K562 (cell line): ENCODE results near the gene SS18L1. TPM values are rescaled to one million over a fixed set of nuclear protein-coding genes. Genes with fewer than 3 reads are reported as not detected.

Source experiments
- ATAC-seq: fragments of 200-7000 bp; cut with Tn5 transposase; 3 replicates; pipeline ENCODE4 v1.9.1; 2020; ENCODE audit warnings: moderate library complexity
- BruUV-seq: library from RNA; stranded (reverse); fragments of 400-500 nt; replicated peaks from 2 replicates; lab custom pipeline; 2021; lab: Mats Ljungman, UMichigan
- CTCF ChIA-PET: fragments of 300-600 bp; formaldehyde crosslinking; extraction: SDS; loops from one replicate; lab custom pipeline; 2021; ENCODE audit warnings: low intra/inter-chr PET ratio; lab: Yijun Ruan, JAX
- POLR2A ChIA-PET: fragments of 300-600, 350-650 bp; sonication (Branson Sonifier 250); formaldehyde crosslinking; extraction: SDS; loops from one replicate; lab custom pipeline; 2021; ENCODE audit warnings: antibody characterized with exemption, inconsistent platforms; lab: Yijun Ruan, JAX
- DNase-seq, 4 experiments: peaks; one replicate each; pipeline versions ENCODE4 v3.0.0 to v3.0.0-alpha.2; 2011 to 2018; ENCODE audit warnings: low spot score in 3 of 4, mixed read lengths in 3 of 4; ENCODE audit errors: extremely low read depth in 1 of 4
- FAIRE-seq: peaks from 2 replicates; lab custom pipeline; 2011; peaks lifted over from hg19 to GRCh38; lab: Jason Lieb, UNC
- H2AFZ ChIP-seq: 2 replicates; pipeline ENCODE4 v1.6.0; 2011; ENCODE audit warnings: low read depth, low read length, control low read depth, inconsistent platforms
- H3K27ac ChIP-seq: fragments of 200-600 bp; 3 replicates; pipeline ENCODE4 v1.8.0; 2011; ENCODE audit warnings: low read depth, mild to moderate bottlenecking, control low read depth, inconsistent platforms, low read length, moderate library complexity, mixed read lengths; ENCODE audit errors: extremely low read depth
- H3K27me3 ChIP-seq, 2 experiments: fragments of 300-600 bp in 1 of 2; 2 replicates in 1 of 2; 3 replicates in 1 of 2; pipeline versions ENCODE4 v1.6.0 to v1.8.0; 2011; ENCODE audit warnings: inconsistent platforms in 2 of 2, low read length in 2 of 2, mild to moderate bottlenecking in 1 of 2, mixed read lengths in 1 of 2, moderate library complexity in 1 of 2; ENCODE audit not compliant: control insufficient read depth in 2 of 2, insufficient read depth in 2 of 2
- H3K36me3 ChIP-seq: fragments of 300-600 bp; 3 replicates; pipeline ENCODE4 v1.8.0; 2011; ENCODE audit warnings: mild to moderate bottlenecking, low read length, inconsistent platforms; ENCODE audit not compliant: control insufficient read depth, insufficient read depth
- H3K4me1 ChIP-seq, 2 experiments: fragments of 200-600 bp in 1 of 2; replicated peaks in 1 of 2; 2 replicates in 1 of 2; 3 replicates in 1 of 2; pipeline versions ENCODE4 v1.5.1 to v1.8.0; 2011; ENCODE audit warnings: inconsistent platforms in 2 of 2, low read length in 2 of 2, mild to moderate bottlenecking in 1 of 2, mixed read lengths in 1 of 2, moderate library complexity in 1 of 2; ENCODE audit not compliant: control insufficient read depth in 2 of 2, insufficient read depth in 2 of 2
- H3K4me2 ChIP-seq: 2 replicates; pipeline ENCODE4 v1.6.1; 2011; ENCODE audit warnings: low read length, control low read depth, inconsistent platforms, mixed read lengths; ENCODE audit not compliant: insufficient read depth
- H3K4me3 ChIP-seq: fragments of 200-600 bp; sonication (generic), shearing (Covaris generic); 2 replicates; pipeline ENCODE4 v1.5.1; 2016; ENCODE audit warnings: control low read depth, inconsistent platforms
- H3K79me2 ChIP-seq: fragments of 200-600 bp; 3 replicates; pipeline ENCODE4 v1.8.0; 2011; ENCODE audit warnings: low read length, inconsistent platforms; ENCODE audit not compliant: control insufficient read depth, insufficient read depth
- H3K9ac ChIP-seq, 2 experiments: 2 replicates each; pipeline versions ENCODE4 v1.6.0 to v1.6.1; 2011; ENCODE audit warnings: low read depth in 2 of 2, low read length in 2 of 2, control low read depth in 1 of 2, inconsistent platforms in 1 of 2, mild to moderate bottlenecking in 1 of 2, mixed read lengths in 1 of 2; ENCODE audit not compliant: insufficient read depth in 1 of 2
- H3K9me1 ChIP-seq: one replicate; pipeline ENCODE4 v1.6.0; 2011; ENCODE audit warnings: inconsistent platforms, mild to moderate bottlenecking, low read length, moderate library complexity; ENCODE audit not compliant: control insufficient read depth, insufficient read depth
- H3K9me3 ChIP-seq: replicated peaks from 2 replicates; pipeline ENCODE4 v1.5.1; 2011; ENCODE audit warnings: low read depth, low read length, inconsistent platforms; ENCODE audit not compliant: control insufficient read depth, insufficient read depth
- H4K20me1 ChIP-seq: replicated peaks from 2 replicates; pipeline ENCODE4 v1.6.1; 2011; ENCODE audit warnings: low read length, inconsistent platforms, mixed read lengths; ENCODE audit not compliant: control insufficient read depth, insufficient read depth
- FOXK1 ChIP-seq: sonication (generic); formaldehyde crosslinking; IDR thresholded peaks from 2 replicates; pipeline ENCODE4 v1.8.0; 2022; ENCODE audit warnings: missing genetic modification reagents, mild to moderate bottlenecking, borderline replicate concordance
- HDAC6 ChIP-seq: IDR thresholded peaks from 2 replicates; pipeline ENCODE4 v1.6.1; 2012; ENCODE audit warnings: low read depth, mild to moderate bottlenecking, control low read depth, inconsistent platforms, low read length, moderate library complexity
- HDAC8 ChIP-seq: fragments of 450-650 bp; IDR thresholded peaks from 2 replicates; pipeline ENCODE4 v1.6.1; 2016; ENCODE audit warnings: mild to moderate bottlenecking, missing genetic modification characterization, moderate library complexity, missing compliant biosample characterization
- KHSRP ChIP-seq: fragments of 450-650 bp; IDR thresholded peaks from 2 replicates; pipeline ENCODE4 v1.6.1; 2017
- KLF16 ChIP-seq: IDR thresholded peaks from 2 replicates; pipeline ENCODE4 v1.6.1; 2016; ENCODE audit warnings: antibody characterized with exemption
- MAX ChIP-seq: sonication (generic); formaldehyde crosslinking; IDR thresholded peaks from 2 replicates; pipeline ENCODE4 v1.9.0; 2022; ENCODE audit warnings: mild to moderate bottlenecking, missing genetic modification reagents
- SPI1 ChIP-seq: IDR thresholded peaks from 2 replicates; pipeline ENCODE4 v1.6.1; 2011; ENCODE audit warnings: low read depth, low read length, control low read depth, borderline replicate concordance
- THRAP3 ChIP-seq: fragments of 450-650 bp; IDR thresholded peaks from 2 replicates; pipeline ENCODE4 v1.6.1; 2016; ENCODE audit warnings: mild to moderate bottlenecking, inconsistent platforms, borderline replicate concordance
- ZNF57 ChIP-seq: fragments of 450-650 bp; formaldehyde crosslinking; IDR thresholded peaks from 2 replicates; pipeline ENCODE4 v1.4.0; 2020; ENCODE audit warnings: mild to moderate bottlenecking, moderate library complexity
- ZNF830 ChIP-seq: fragments of 250-450 bp; sonication (Bioruptor Pico); IDR thresholded peaks from 2 replicates; pipeline ENCODE4 v1.5.0; 2021; ENCODE audit warnings: mild to moderate bottlenecking
- WGBS: fragments of 100-300 bp; shearing (Covaris generic); methylation state at CpG from one replicate; pipeline ENCODE4 v1.1.6; 2016; ENCODE audit warnings: low coverage, mixed read lengths; ENCODE audit not compliant: insufficient coverage; ENCODE audit errors: missing lambda C conversion rate; 5-methylcytosine and 5-hydroxymethylcytosine counted together
- in situ Hi-C: fragments of 300-500 bp; cut with MboI; formaldehyde crosslinking; loops from 4 replicates; pipeline ENCODE4 v1.15.0; 2018; ENCODE audit warnings: inconsistent platforms, mixed read lengths
- intact Hi-C: fragments of 100-400 bp; cut with micrococcal nuclease; formaldehyde crosslinking; loops from 2 replicates; pipeline ENCODE4 v1.14.2; 2022
- polyA plus RNA-seq, 8 experiments: library from polyadenylated mRNA; depleted of rRNA in 4 of 8; stranded (reverse) in 5 of 8; unstranded in 3 of 8; fragments of >200 nt; fragmentation: Nextera tagmentation in 2 of 8; fragmentation: Illumina TruSeq in 1 of 8; extraction: Ambion mirVana in 2 of 8; extraction: Trizol in 1 of 8; gene quantifications; 2 replicates each; pipeline versions ENCODE4 v1.2.1 to v1.2.3, GENCODE V29; 2011 to 2014; ENCODE audit warnings: inconsistent platforms in 1 of 8, missing spikeins in 1 of 8
- total RNA-seq, 7 experiments: library from RNA; depleted of rRNA in 6 of 7; stranded (reverse); fragments of >200 nt in 6 of 7; fragmentation: Illumina TruSeq in 2 of 7; extraction: Trizol in 2 of 7; gene quantifications; 2 replicates each; pipeline versions ENCODE4 v1.2.1 to v1.2.3, GENCODE V29; 2011 to 2021; ENCODE audit warnings: low replicate concordance in 1 of 7
- TF ChIP-seq, protein P1 (sequence below): fragments of 250-450 bp; sonication (Bioruptor Pico); IDR thresholded peaks from 2 replicates; pipeline ENCODE4 v1.5.0; 2020; ENCODE audit warnings: mild to moderate bottlenecking
- TF ChIP-seq, protein P2 (sequence below): sonication (generic); formaldehyde crosslinking; IDR thresholded peaks from 2 replicates; pipeline ENCODE4 v1.9.0; 2022; ENCODE audit warnings: mild to moderate bottlenecking, missing genetic modification reagents
- TF ChIP-seq, protein P3 (sequence below), 2 experiments: IDR thresholded peaks; 2 replicates each; pipeline ENCODE4 v1.6.1; 2011; ENCODE audit warnings: borderline replicate concordance in 1 of 2, control low read depth in 1 of 2, low read depth in 1 of 2, low read length in 1 of 2, mild to moderate bottlenecking in 1 of 2, mixed read lengths in 1 of 2, moderate library complexity in 1 of 2; ENCODE audit not compliant: insufficient read depth in 1 of 2, insufficient read length in 1 of 2, poor library complexity in 1 of 2, severe bottlenecking in 1 of 2; ENCODE audit errors: extremely low read depth in 1 of 2

SS18L1 gene
- total and polyA plus RNA-seq, 9 of the 15 experiments (the other 6 are each of a cell fraction or from before 2014, with no cell fraction given) = 2.7 to 28.3 (median 15.1) TPM

- peak; percentile 42 for ATAC-seq
- no peak for FAIRE-seq
- H3K36me3 ChIP-seq = no peaks in the 10 kb centered on the region
- no peak overlapping the region for H3K27ac ChIP-seq
- no TSS peak for BruUV-seq
- no peaks in the 10 kb centered on the region for H3K79me2 ChIP-seq
- no peaks in the 10 kb centered on the region for H3K9me1 ChIP-seq
- H3K9me3 ChIP-seq = peaks cover 6% of the 10 kb centered on the region; the same call in 1 of the 2 replicates
- 2% methylated on average over 7 of the region's 10 CpGs for WGBS
- intact Hi-C loops (no loop called here), in situ Hi-C loops (no loop called here)
- H3K27me3 ChIP-seq = peaks cover 18 to 48% of the 10 kb centered on the region in 2 experiments; a peak in 4 of 5 replicates
- H3K9ac ChIP-seq = peak overlapping the region in 1 of 2 experiments; percentile 26; a peak in 1 of 4 replicates
- peaks cover 0 to 33% of the 10 kb centered on the region in 2 experiments; a peak in 2 of 5 replicates for H3K4me1 ChIP-seq
- no peak overlapping the region for H3K4me3 ChIP-seq
- no peak for DNase-seq
- H4K20me1 ChIP-seq = peaks cover 5% of the 10 kb centered on the region
- ChIA-PET CTCF (no interaction called here), POLR2A (no interaction called here)
- H2AFZ ChIP-seq = no peak overlapping the region
- TF ChIP-seq KHSRP (no peak), KLF16 (no peak), ZNF830 (no peak), FOXK1 (no peak), SPI1 (no peak), THRAP3 (no peak), ZNF57 (CRISPR knock-in tag) (no peak), HDAC8 (tag) (no peak), MAX (peak; percentile 16; the same call in 1 of the 2 replicates), HDAC6 (no peak)
- TF ChIP-seq, protein P1, sequence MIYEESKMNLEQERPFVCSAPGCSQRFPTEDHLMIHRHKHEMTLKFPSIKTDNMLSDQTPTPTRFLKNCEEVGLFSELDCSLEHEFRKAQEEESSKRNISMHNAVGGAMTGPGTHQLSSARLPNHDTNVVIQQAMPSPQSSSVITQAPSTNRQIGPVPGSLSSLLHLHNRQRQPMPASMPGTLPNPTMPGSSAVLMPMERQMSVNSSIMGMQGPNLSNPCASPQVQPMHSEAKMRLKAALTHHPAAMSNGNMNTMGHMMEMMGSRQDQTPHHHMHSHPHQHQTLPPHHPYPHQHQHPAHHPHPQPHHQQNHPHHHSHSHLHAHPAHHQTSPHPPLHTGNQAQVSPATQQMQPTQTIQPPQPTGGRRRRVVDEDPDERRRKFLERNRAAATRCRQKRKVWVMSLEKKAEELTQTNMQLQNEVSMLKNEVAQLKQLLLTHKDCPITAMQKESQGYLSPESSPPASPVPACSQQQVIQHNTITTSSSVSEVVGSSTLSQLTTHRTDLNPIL (CRISPR knock-in tag) = no peak
- TF ChIP-seq, protein P2, sequence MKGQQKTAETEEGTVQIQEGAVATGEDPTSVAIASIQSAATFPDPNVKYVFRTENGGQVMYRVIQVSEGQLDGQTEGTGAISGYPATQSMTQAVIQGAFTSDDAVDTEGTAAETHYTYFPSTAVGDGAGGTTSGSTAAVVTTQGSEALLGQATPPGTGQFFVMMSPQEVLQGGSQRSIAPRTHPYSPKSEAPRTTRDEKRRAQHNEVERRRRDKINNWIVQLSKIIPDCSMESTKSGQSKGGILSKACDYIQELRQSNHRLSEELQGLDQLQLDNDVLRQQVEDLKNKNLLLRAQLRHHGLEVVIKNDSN = peak; percentile 54; the same call in 1 of the 2 replicates
- TF ChIP-seq, protein P3, sequence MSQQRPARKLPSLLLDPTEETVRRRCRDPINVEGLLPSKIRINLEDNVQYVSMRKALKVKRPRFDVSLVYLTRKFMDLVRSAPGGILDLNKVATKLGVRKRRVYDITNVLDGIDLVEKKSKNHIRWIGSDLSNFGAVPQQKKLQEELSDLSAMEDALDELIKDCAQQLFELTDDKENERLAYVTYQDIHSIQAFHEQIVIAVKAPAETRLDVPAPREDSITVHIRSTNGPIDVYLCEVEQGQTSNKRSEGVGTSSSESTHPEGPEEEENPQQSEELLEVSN (IDR thresholded peaks at IDR 0.05; ENCODE audit: borderline replicate concordance in 1 of 2, extremely low read depth in 1 of 2, insufficient read depth in 1 of 2, insufficient read length in 1 of 2, low read depth in 1 of 2, low read length in 1 of 2, poor library complexity in 1 of 2, severe bottlenecking in 1 of 2) = peak in 1 of 2 experiments; percentile 31
- TF ChIP-seq, all 486 proteins: peak for 3
- H3K4me2 ChIP-seq = no peak overlapping the region
Observed at GRCh38 chr20:62227591-62227976, 84.0 kb downstream of the SS18L1 start.
